BLaER1 (cell line): ENCODE measurements around the gene RIPOR3.

ENCODE experiments used
- H3K27ac ChIP-seq: shearing (Covaris generic); formaldehyde crosslinking; 2 replicates; pipeline ENCODE4 v1.8.1; 2022
- H3K27me3 ChIP-seq: shearing (Covaris generic); formaldehyde crosslinking; 2 replicates; pipeline ENCODE4 v1.8.1; 2022
- H3K36me3 ChIP-seq: shearing (Covaris generic); formaldehyde crosslinking; 2 replicates; pipeline ENCODE4 v1.8.1; 2022
- H3K4me1 ChIP-seq: shearing (Covaris generic); formaldehyde crosslinking; 2 replicates; pipeline ENCODE4 v1.8.1; 2022
- H3K4me2 ChIP-seq: shearing (Covaris generic); formaldehyde crosslinking; 2 replicates; pipeline ENCODE4 v1.8.1; 2022
- H3K4me3 ChIP-seq: shearing (Covaris generic); formaldehyde crosslinking; 2 replicates; pipeline ENCODE4 v1.8.1; 2022
- H3K9ac ChIP-seq: shearing (Covaris generic); formaldehyde crosslinking; 2 replicates; pipeline ENCODE4 v1.8.1; 2022
- H3K9me3 ChIP-seq: shearing (Covaris generic); formaldehyde crosslinking; 2 replicates; pipeline ENCODE4 v1.8.1; 2022
- H4K20me1 ChIP-seq: shearing (Covaris generic); formaldehyde crosslinking; 2 replicates; pipeline ENCODE4 v1.8.1; 2022
- Cebpa-rat ChIP-seq: shearing (Covaris generic); IDR thresholded peaks from 2 replicates; pipeline ENCODE4 v1.8.1; 2022

The RIPOR3 gene

GRCh38 chr20:50617022-50617421 is 74.3 kb downstream of the RIPOR3 start:
- Histone ChIP-seq H3K4me2 (no peak overlapping the region), H3K27me3 (no peaks in the 10 kb centered on the region)

GRCh38 chr20:50615407-50615806 is 75.9 kb downstream of the RIPOR3 start:
- Histone ChIP-seq H4K20me1 (no peaks in the 10 kb centered on the region), H3K27ac (no peak overlapping the region), H3K9me3 (peaks cover 2% of the 10 kb centered on the region; the same call in 1 of the 2 replicates), H3K4me2 (no peak overlapping the region), H3K36me3 (no peaks in the 10 kb centered on the region), H3K4me3 (no peak overlapping the region), H3K9ac (no peak overlapping the region), H3K4me1 (no peaks in the 10 kb centered on the region), H3K27me3 (no peaks in the 10 kb centered on the region)
- no peak for TF ChIP-seq Cebpa-rat

More at GRCh38 chr20:50617022-50617421, 74.3 kb downstream of the RIPOR3 start:
- Histone ChIP-seq H3K36me3 (no peaks in the 10 kb centered on the region), H3K27ac (no peak overlapping the region), H3K4me3 (no peak overlapping the region), H4K20me1 (no peaks in the 10 kb centered on the region), H3K9ac (no peak overlapping the region), H3K4me1 (no peaks in the 10 kb centered on the region), H3K9me3 (peaks cover 15% of the 10 kb centered on the region)
- no peak for TF ChIP-seq Cebpa-rat

- Histone ChIP-seq H3K36me3 (no peaks in the 10 kb centered on the region), H3K4me1 (no peaks in the 10 kb centered on the region), H3K27ac (no peak overlapping the region), H4K20me1 (no peaks in the 10 kb centered on the region), H3K27me3 (no peaks in the 10 kb centered on the region), H3K9ac (no peak overlapping the region), H3K4me3 (no peak overlapping the region), H3K4me2 (no peak overlapping the region), H3K9me3 (no peaks in the 10 kb centered on the region)
- no peak for TF ChIP-seq Cebpa-rat
Observed at GRCh38 chr20:50613438-50614169, 77.7 kb downstream of the RIPOR3 start.

- no peak overlapping the region for H3K9ac ChIP-seq
- no peaks in the 10 kb centered on the region for H3K27me3 ChIP-seq
- H4K20me1 ChIP-seq = no peaks in the 10 kb centered on the region
- H3K27ac ChIP-seq = no peak overlapping the region
- H3K4me3 ChIP-seq = no peak overlapping the region
- H3K36me3 ChIP-seq = no peaks in the 10 kb centered on the region
- no peak overlapping the region for H3K4me2 ChIP-seq
- no peak for TF ChIP-seq Cebpa-rat
- H3K4me1 ChIP-seq = no peaks in the 10 kb centered on the region
- H3K9me3 ChIP-seq = no peaks in the 10 kb centered on the region
Observed at GRCh38 chr20:50611128-50611810, 80.1 kb downstream of the RIPOR3 start.

- no peak for TF ChIP-seq Cebpa-rat
- no peak overlapping the region for H3K9ac ChIP-seq
- no peaks in the 10 kb centered on the region for H3K36me3 ChIP-seq
- no peak overlapping the region for H3K4me2 ChIP-seq
- no peaks in the 10 kb centered on the region for H4K20me1 ChIP-seq
- no peaks in the 10 kb centered on the region for H3K27me3 ChIP-seq
- no peak overlapping the region for H3K27ac ChIP-seq
- H3K4me1 ChIP-seq = no peaks in the 10 kb centered on the region
- no peaks in the 10 kb centered on the region for H3K9me3 ChIP-seq
- H3K4me3 ChIP-seq = no peak overlapping the region
Observed at GRCh38 chr20:50610212-50610718, 81.1 kb downstream of the RIPOR3 start.

GRCh38 chr20:50609438-50609989 is 81.8 kb downstream of the RIPOR3 start:
- Histone ChIP-seq H3K36me3 (no peaks in the 10 kb centered on the region), H3K9ac (no peak overlapping the region), H3K4me2 (no peak overlapping the region), H3K9me3 (no peaks in the 10 kb centered on the region), H3K27me3 (no peaks in the 10 kb centered on the region), H3K4me1 (no peaks in the 10 kb centered on the region), H3K27ac (no peak overlapping the region), H3K4me3 (no peak overlapping the region), H4K20me1 (no peaks in the 10 kb centered on the region)
- TF ChIP-seq Cebpa-rat = no peak

- Histone ChIP-seq H3K9me3 (no peaks in the 10 kb centered on the region), H3K36me3 (no peaks in the 10 kb centered on the region), H4K20me1 (no peaks in the 10 kb centered on the region), H3K27ac (no peak overlapping the region), H3K9ac (no peak overlapping the region), H3K4me2 (no peak overlapping the region), H3K4me1 (no peaks in the 10 kb centered on the region), H3K27me3 (no peaks in the 10 kb centered on the region), H3K4me3 (no peak overlapping the region)
- no peak for TF ChIP-seq Cebpa-rat
Observed at GRCh38 chr20:50608750-50609104, 82.6 kb downstream of the RIPOR3 start.

GRCh38 chr20:50607850-50608749 is 83.2 kb downstream of the RIPOR3 start:
- Histone ChIP-seq H3K27me3 (no peaks in the 10 kb centered on the region), H3K4me2 (no peak overlapping the region), H3K4me3 (no peak overlapping the region), H3K9ac (no peak overlapping the region), H4K20me1 (no peaks in the 10 kb centered on the region), H3K36me3 (no peaks in the 10 kb centered on the region), H3K9me3 (no peaks in the 10 kb centered on the region), H3K27ac (no peak overlapping the region), H3K4me1 (peaks cover 4% of the 10 kb centered on the region)
- no peak for TF ChIP-seq Cebpa-rat

- Histone ChIP-seq H3K4me3 (no peak overlapping the region), H3K27ac (no peak overlapping the region), H3K27me3 (no peaks in the 10 kb centered on the region), H3K4me2 (no peak overlapping the region), H3K4me1 (peaks cover 11% of the 10 kb centered on the region), H3K9ac (no peak overlapping the region), H3K36me3 (no peaks in the 10 kb centered on the region), H3K9me3 (no peaks in the 10 kb centered on the region), H4K20me1 (no peaks in the 10 kb centered on the region)
- TF ChIP-seq Cebpa-rat = no peak
Observed at GRCh38 chr20:50607436-50607835, 83.9 kb downstream of the RIPOR3 start.
